C4-2B (cell line): ENCODE data around the gene FGF16.

Experiments used
- H3K27ac ChIP-seq: fragments of 450-650 bp; 2 replicates; pipeline ENCODE4 v1.5.1; 2017
- ZFX ChIP-seq: fragments of 450-650 bp; IDR thresholded peaks from 2 replicates; pipeline ENCODE4 v1.6.1; 2017
- TF ChIP-seq, protein P1 (sequence below): fragments of 450-650 bp; conservative IDR thresholded peaks from 2 replicates; pipeline ENCODE4 v1.5.1; 2017; ENCODE audit warnings: mild to moderate bottlenecking

FGF16 gene

DNA sequence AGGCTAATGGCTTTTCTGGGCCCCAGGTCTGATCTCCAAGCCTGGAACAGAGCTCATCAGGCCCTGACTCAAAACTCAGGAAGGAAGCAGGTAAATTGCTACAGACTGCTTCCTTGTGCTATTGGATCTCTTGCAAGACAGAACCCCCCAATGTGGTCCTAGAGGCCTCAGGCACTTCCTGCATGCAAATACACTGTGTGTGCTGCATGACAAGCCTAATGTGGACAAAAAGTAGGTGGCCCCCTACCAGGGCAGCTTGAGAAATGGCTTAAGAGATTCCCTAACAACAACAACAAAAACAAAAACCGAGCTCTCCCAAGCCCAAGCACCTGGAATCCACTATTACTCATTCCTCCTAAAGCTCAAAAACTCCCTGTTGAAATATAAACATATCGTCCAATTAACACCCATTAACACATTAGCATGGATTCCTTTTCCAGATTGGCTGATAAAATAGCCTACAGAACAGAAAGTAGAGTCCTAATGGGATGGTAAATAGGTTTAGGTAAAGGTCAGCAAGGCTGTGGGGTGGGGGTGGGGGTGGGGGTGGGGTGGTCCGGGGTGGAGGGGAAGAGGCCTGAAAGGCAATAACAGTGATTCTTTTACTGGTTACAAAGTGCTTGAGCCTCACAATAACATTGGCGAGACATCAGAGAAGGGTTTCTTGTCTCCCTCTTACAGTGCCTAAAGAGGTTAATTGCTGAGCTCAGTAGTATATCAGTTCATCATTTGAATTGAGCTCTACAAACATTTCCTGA is 24.1 kb upstream of the FGF16 start:
- H3K27ac ChIP-seq = no peak overlapping the region
- no peak for TF ChIP-seq ZFX
- TF ChIP-seq, protein P1, sequence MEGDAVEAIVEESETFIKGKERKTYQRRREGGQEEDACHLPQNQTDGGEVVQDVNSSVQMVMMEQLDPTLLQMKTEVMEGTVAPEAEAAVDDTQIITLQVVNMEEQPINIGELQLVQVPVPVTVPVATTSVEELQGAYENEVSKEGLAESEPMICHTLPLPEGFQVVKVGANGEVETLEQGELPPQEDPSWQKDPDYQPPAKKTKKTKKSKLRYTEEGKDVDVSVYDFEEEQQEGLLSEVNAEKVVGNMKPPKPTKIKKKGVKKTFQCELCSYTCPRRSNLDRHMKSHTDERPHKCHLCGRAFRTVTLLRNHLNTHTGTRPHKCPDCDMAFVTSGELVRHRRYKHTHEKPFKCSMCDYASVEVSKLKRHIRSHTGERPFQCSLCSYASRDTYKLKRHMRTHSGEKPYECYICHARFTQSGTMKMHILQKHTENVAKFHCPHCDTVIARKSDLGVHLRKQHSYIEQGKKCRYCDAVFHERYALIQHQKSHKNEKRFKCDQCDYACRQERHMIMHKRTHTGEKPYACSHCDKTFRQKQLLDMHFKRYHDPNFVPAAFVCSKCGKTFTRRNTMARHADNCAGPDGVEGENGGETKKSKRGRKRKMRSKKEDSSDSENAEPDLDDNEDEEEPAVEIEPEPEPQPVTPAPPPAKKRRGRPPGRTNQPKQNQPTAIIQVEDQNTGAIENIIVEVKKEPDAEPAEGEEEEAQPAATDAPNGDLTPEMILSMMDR = no peak

DNA sequence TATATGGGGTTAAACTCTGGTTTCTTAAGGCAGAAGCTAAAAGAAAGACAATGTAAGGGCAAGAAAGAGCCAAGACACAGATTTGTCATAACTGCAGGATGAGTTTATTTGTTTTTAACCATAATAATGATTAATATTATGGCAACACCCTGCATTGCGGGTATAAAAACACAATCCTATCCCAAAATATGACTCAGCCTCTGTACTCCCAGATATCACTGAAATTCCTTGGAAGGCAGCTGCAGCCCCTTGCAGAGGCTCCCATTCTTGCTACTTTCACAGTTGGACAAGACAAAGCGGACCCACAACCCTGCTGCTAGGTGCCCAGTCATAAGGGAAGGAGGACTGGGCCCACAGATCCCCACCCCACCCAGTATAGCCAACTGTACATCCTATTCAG is 20.4 kb upstream of the FGF16 start:
- no peak for TF ChIP-seq ZFX
- TF ChIP-seq, protein P1 = no peak

DNA sequence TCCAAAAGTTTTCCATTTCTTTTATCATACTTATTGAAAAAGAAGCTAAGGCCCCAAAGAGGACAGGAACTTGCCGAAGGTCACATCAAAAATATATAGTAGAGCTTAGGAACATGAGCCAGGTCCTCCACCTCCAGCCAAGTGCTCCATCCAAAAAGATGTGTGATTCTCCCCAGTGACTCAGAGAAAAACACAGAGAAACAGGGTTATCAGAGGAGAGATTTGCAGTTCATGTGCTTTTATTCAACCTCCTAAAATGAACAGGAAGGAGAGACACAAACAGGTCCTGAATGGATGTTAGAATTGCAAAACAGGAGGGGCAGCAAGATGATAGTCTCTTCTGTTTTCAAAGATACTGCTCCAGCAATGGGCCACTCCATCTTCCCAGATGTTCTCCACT is 19.6 kb upstream of the FGF16 start:
- TF ChIP-seq ZFX = no peak
- TF ChIP-seq, protein P1 = no peak
- H3K27ac ChIP-seq = no peak overlapping the region

More for the DNA sequence above, 20.4 kb upstream of the FGF16 start:
- no peak overlapping the region for H3K27ac ChIP-seq

DNA sequence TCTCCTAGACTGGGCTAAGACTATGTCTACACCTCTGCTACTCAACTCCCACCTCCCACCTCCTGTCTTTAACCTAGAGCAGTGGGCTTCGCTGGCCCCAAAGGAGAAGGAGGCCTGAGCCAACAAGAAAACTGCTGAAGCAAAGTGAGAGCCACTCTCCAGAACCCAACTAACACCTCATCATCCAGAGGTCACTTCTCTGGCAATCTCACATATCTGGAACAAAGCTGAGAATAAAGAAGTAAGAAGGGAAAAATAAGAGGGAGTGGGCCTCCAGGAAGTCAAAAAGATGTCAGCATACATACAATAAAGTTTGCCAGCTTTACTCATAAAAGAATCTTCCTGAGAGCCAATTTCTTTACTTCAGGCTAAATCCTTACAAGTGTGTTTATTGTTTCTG is 18.6 kb upstream of the FGF16 start:
- TF ChIP-seq, protein P1 = no peak
- TF ChIP-seq ZFX = no peak
- H3K27ac ChIP-seq = no peak overlapping the region

DNA sequence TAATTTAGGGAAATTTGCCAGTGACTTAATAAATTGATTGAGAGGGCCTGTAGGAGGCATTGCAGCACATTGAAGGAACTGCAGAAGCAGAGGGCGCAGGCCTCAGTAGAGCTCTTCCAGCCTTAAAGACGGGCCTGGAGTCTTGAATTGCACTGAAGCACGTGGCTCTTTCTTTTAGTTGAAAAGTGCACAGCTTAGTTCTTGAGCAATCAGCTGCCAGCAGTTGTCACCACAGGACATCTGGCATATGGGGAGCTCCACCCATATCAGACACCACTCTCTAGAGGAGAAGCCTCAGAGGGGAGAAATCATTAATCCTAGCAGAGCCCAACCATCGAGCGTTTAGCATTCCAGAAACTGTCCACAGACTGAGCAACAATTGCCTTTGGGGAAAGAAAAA is 16.0 kb upstream of the FGF16 start:
- no peak overlapping the region for H3K27ac ChIP-seq
- no peak for TF ChIP-seq ZFX
- TF ChIP-seq, protein P1 = no peak

DNA sequence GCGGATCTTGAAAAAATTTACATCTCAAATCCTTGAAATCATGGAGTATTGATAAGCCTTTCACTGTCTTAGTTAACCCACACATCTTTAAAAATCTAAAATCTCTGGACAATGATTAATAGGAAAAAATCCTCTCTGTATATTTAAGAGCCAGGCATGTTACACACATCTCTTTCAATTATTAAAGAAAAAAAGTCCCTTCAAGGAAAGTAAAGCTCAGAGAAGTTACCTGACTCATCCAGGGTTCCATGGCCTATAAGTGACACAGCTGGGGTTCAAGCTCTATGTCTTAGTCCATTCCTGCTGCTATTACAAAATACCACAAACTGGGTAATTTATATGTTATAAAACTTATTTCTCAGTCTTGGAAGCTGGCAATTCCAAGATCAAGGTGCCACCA is 14.2 kb upstream of the FGF16 start:
- no peak for TF ChIP-seq ZFX
- TF ChIP-seq, protein P1 = no peak

DNA sequence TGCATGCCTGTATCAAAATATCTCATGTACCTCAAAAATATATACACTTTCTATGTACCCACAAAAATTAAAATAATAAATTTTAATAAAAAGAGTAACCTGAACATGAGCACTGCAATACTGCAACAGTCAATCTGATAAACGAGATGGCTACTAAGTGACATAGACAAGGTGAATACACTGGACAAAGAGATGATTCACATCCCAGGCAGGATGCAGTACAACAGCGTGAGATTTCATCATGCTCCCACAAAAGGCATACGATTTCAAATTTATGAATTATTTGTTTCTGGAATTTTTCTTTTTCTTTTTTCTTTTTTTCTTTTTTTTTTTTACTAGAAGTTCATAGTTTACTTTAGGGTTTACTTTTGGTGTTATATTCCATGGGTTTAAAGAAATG is 12.2 kb upstream of the FGF16 start:
- no peak overlapping the region for H3K27ac ChIP-seq
- TF ChIP-seq, protein P1 = no peak
- TF ChIP-seq ZFX = no peak

More for the DNA sequence above, 14.2 kb upstream of the FGF16 start:
- no peak overlapping the region for H3K27ac ChIP-seq
